Cardiac muscle cell (in vitro differentiated cells and primary cell): Measurements from ENCODE around the gene BCR. TPM values are rescaled to one million over a fixed set of nuclear protein-coding genes. Genes with fewer than 3 reads are reported as not detected.

Experiments used
- DNase-seq, 2 donors: peaks; one replicate each; pipeline versions ENCODE4 v3.0.0 to v3.0.0-alpha.2; 2010 to 2017; ENCODE audit warnings: low read depth in 1 of 2, low spot score in 1 of 2
- H3K27ac ChIP-seq: fragments of 200-600 bp; sonication (generic); 2 replicates; pipeline ENCODE4 v1.5.1; 2016
- H3K27me3 ChIP-seq: fragments of 200-600 bp; sonication (generic); 2 replicates; pipeline ENCODE4 v1.6.0; 2016; ENCODE audit warnings: control low read depth
- H3K36me3 ChIP-seq: fragments of 200-600 bp; sonication (generic); 2 replicates; pipeline ENCODE4 v1.5.1; 2016; ENCODE audit warnings: control low read depth
- H3K4me1 ChIP-seq: fragments of 200-600 bp; sonication (generic); 2 replicates; pipeline ENCODE4 v1.8.1; 2017; ENCODE audit warnings: low read depth, mild to moderate bottlenecking, mixed run types
- H3K4me3 ChIP-seq: fragments of 200-600 bp; sonication (generic); 2 replicates; pipeline ENCODE4 v1.5.1; 2016; ENCODE audit warnings: mild to moderate bottlenecking
- H3K9me3 ChIP-seq: fragments of 200-600 bp; sonication (generic); 2 replicates; pipeline ENCODE4 v1.5.1; 2017; ENCODE audit warnings: low read depth, mild to moderate bottlenecking, control low read depth
- polyA plus RNA-seq: library from polyadenylated mRNA; unstranded; fragments of >200 nt; fragmentation: Nextera tagmentation; extraction: Ambion mirVana; gene quantifications from 2 replicates; pipeline ENCODE4 v1.2.1, GENCODE V29; 2016
- total RNA-seq: library from RNA; depleted of rRNA; stranded (reverse); fragments of >200 nt; gene quantifications from 2 replicates; pipeline ENCODE4 v1.2.3, GENCODE V29; 2016
- TF ChIP-seq, protein P1 (sequence below): IDR thresholded peaks from 2 replicates; pipeline ENCODE4 v1.5.1; 2012; ENCODE audit warnings: low read depth, mild to moderate bottlenecking, low read length

BCR gene
- total and polyA plus RNA-seq, 2 experiments from 2014 or later: 30.9 to 53.1 TPM

DNA sequence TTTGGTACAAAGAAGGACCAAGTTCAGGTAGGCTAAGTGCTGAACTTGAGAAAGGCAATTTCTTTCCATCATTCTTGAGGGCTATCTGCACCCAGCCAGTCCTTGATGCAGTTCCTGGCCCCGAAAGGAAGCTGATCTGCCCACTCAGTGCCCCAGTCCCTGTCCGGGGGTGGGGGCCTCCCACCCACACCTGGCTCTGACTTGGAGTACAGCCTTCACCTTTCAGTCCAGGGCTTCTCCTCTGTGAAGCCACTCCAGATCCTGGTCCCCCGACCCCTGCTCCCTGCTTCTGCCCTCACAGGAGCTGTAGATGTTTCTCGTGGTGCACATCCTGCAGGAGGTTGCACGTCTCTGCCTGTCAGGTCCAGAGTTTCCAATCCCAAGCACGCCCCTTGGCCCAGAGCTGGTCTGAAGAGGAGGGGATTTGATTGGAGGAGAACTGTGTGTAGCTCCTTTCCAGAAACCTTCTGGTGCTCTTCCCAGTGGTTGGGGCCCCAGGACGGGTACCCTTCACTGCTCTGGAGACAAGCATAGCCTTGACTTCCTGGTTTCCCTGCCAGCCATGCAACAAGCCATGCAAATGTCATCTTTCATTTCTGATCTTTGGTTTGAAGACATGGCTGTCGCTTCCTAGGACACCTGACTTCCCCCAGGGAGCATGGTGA is 75.3 kb downstream of the BCR start:
- Histone ChIP-seq H3K4me3 (no peak overlapping the region), H3K36me3 (peaks cover 5% of the 10 kb centered on the region), H3K4me1 (peaks cover 16% of the 10 kb centered on the region), H3K27ac (peak overlapping the region; percentile 87), H3K9me3 (no peaks in the 10 kb centered on the region), H3K27me3 (no peaks in the 10 kb centered on the region)
- TF ChIP-seq, protein P1, sequence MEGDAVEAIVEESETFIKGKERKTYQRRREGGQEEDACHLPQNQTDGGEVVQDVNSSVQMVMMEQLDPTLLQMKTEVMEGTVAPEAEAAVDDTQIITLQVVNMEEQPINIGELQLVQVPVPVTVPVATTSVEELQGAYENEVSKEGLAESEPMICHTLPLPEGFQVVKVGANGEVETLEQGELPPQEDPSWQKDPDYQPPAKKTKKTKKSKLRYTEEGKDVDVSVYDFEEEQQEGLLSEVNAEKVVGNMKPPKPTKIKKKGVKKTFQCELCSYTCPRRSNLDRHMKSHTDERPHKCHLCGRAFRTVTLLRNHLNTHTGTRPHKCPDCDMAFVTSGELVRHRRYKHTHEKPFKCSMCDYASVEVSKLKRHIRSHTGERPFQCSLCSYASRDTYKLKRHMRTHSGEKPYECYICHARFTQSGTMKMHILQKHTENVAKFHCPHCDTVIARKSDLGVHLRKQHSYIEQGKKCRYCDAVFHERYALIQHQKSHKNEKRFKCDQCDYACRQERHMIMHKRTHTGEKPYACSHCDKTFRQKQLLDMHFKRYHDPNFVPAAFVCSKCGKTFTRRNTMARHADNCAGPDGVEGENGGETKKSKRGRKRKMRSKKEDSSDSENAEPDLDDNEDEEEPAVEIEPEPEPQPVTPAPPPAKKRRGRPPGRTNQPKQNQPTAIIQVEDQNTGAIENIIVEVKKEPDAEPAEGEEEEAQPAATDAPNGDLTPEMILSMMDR: no peak
- no peak for DNase-seq

DNA sequence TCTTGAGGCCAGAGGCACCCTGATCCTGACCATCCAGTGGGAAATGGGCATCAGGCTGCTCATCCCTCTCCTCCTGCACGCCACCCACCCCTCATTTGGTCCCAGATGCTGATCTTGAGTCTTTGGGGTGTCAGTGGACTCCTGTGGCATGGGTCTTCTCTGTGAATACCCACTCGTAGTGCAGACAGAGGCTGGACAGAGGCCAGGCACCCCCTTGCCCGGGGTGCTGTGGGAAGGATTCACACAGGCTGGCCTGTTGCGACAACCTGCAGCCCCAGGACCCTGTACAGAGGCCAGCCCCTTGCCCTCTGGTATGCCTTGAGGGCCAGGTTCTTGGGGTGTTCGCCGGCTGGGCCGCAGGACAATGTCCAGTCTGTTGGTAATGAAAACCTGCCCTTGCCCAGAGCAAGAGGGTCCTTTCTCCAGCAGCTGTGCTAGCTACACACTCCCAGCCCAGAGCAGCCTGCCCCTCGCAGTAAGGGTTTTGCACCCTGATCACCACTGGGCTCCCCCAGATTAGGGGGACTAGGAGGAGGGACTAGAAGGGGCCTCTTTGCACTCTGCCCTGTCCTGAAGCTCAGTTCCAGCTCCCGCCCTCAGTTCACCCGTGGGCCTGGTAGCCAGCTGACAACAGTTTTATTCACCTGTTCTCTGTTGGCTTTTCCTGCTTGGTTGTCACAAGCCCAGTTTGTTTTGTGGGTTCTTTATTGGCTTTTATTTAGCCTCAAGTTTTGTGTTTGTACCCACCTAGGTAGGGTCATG is 76.0 kb downstream of the BCR start:
- Histone ChIP-seq H3K4me3 (no peak overlapping the region), H3K36me3 (peaks cover 5% of the 10 kb centered on the region), H3K27me3 (no peaks in the 10 kb centered on the region), H3K27ac (peak overlapping the region; percentile 87), H3K9me3 (no peaks in the 10 kb centered on the region), H3K4me1 (peaks cover 16% of the 10 kb centered on the region)
- no peak for DNase-seq
- TF ChIP-seq, protein P1: no peak

GRCh38 chr22:23256986-23257888 is 76.9 kb downstream of the BCR start:
- Histone ChIP-seq H3K36me3 (peaks cover 5% of the 10 kb centered on the region), H3K27ac (peak overlapping the region; percentile 87), H3K4me3 (no peak overlapping the region), H3K9me3 (no peaks in the 10 kb centered on the region), H3K27me3 (no peaks in the 10 kb centered on the region), H3K4me1 (peaks cover 16% of the 10 kb centered on the region)
- DNase-seq: peak in 1 of 2 donors; percentile 49
- TF ChIP-seq, protein P1: no peak

DNA sequence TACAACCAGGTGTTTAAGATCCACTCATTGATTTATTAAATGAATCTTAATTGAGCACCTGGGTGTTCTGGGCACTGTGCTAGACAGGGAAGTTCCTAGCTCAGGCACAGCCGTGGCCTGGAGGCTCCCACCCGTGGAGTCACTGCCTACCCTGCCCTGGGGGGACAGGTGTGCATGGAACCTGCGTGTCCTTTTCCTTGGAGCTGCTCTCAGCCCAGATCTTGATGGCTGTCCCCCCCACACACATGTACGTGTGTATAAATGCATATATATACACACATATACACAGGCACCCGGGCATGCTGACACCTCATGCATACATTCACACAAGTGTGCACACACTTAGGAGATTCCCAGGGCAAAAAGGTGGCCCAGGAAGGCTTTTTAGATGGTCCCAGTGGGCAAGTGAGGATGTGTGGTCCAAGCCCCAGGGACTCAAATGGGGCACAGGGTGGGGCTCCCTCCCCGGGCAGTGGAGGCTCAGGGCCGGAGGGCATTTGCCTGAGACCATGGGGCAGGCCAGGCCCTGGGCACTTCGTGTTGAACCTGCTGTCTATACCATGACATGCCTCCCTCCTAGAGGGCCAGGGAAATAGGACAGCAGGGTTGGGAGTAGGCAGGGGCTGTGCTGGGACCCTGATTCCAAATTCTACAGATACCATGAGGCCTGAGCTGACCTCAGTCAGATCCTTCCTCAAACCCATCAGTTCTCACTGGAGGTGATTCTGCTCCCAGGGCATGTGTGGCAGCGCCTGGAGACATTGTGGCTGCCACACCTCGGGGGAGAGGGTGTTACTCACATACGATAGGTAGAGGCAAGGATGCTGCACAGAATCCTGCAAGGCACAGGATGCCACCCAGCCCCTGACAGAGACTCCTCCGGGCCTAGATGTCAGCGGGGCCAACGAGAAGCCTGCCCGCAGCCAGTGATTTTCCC is 77.8 kb downstream of the BCR start:
- Histone ChIP-seq H3K27ac (peak overlapping the region; percentile 87), H3K4me3 (no peak overlapping the region), H3K27me3 (no peaks in the 10 kb centered on the region), H3K4me1 (peaks cover 16% of the 10 kb centered on the region), H3K36me3 (peaks cover 5% of the 10 kb centered on the region), H3K9me3 (no peaks in the 10 kb centered on the region)
- TF ChIP-seq, protein P1: no peak
- no peak for DNase-seq
